C4-2B (cell line): ENCODE data around the gene MLF1.

Experiments
- ZFX ChIP-seq: fragments of 450-650 bp; IDR thresholded peaks from 2 replicates; pipeline ENCODE4 v1.6.1; 2017
- TF ChIP-seq, protein P1 (sequence below): fragments of 450-650 bp; conservative IDR thresholded peaks from 2 replicates; pipeline ENCODE4 v1.5.1; 2017; ENCODE audit warnings: mild to moderate bottlenecking

DNA sequence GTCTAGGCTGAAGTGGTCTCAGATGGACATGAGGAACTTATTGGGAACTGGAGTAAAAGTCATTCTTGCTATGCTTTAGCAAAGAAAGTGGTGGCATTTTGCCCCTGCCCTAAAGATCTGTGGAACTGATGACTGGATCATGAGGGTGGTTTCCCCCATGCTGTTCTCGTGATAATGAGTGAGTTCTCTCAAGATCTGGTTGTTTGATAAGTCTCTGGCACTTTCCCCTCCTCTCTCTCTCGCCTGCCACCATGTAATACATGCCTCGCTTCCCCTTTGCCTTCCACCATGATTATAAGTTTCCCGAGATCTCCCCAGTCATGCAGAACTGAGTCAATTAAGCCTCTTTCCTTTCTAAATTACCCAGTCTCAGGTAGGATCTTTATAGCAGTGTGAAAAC is 11.5 kb upstream of the MLF1 start:
- TF ChIP-seq, protein P1, sequence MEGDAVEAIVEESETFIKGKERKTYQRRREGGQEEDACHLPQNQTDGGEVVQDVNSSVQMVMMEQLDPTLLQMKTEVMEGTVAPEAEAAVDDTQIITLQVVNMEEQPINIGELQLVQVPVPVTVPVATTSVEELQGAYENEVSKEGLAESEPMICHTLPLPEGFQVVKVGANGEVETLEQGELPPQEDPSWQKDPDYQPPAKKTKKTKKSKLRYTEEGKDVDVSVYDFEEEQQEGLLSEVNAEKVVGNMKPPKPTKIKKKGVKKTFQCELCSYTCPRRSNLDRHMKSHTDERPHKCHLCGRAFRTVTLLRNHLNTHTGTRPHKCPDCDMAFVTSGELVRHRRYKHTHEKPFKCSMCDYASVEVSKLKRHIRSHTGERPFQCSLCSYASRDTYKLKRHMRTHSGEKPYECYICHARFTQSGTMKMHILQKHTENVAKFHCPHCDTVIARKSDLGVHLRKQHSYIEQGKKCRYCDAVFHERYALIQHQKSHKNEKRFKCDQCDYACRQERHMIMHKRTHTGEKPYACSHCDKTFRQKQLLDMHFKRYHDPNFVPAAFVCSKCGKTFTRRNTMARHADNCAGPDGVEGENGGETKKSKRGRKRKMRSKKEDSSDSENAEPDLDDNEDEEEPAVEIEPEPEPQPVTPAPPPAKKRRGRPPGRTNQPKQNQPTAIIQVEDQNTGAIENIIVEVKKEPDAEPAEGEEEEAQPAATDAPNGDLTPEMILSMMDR, result no peak
- TF ChIP-seq ZFX, result no peak
